SK-N-SH (cell line): ENCODE results near the gene ARHGAP8. TPM values are rescaled to one million over a fixed set of nuclear protein-coding genes. Genes with fewer than 3 reads are reported as not detected.

ENCODE experiments used
- CTCF ChIA-PET: fragments of 300-600, 350-600 bp; formaldehyde crosslinking; extraction: SDS; loops from one replicate; lab custom pipeline; 2021; lab: Yijun Ruan, JAX
- POLR2A ChIA-PET: fragments of 350-600 bp; sonication (Branson Sonifier 250); formaldehyde crosslinking; extraction: SDS; loops from one replicate; lab custom pipeline; 2020; ENCODE audit warnings: antibody characterized with exemption, inconsistent platforms; lab: Yijun Ruan, JAX
- DNase-seq: peaks from one replicate; pipeline ENCODE4 v3.0.0; 2012
- H2AFZ ChIP-seq: fragments of 200-600 bp; sonication (generic); 2 replicates; pipeline ENCODE4 v1.8.1; 2016; ENCODE audit warnings: antibody characterized with exemption, mild to moderate bottlenecking, low read depth
- H3F3A ChIP-seq: fragments of 200-600 bp; sonication (generic); replicated peaks from 2 replicates; pipeline ENCODE3; 2016; ENCODE audit warnings: antibody characterized with exemption, mild to moderate bottlenecking; ENCODE audit not compliant: insufficient read depth
- H3K27ac ChIP-seq, 2 experiments: fragments of 200-500 bp in 1 of 2; fragments of 200-600 bp in 1 of 2; sonication (Bioruptor generic) in 1 of 2; sonication (generic), shearing (Covaris generic) in 1 of 2; 2 replicates each; pipeline versions ENCODE4 v1.5.1 to v1.6.1; 2014 to 2016; ENCODE audit warnings: low read depth in 2 of 2, inconsistent platforms in 1 of 2, low read length in 1 of 2, mild to moderate bottlenecking in 1 of 2, mixed read lengths in 1 of 2
- H3K27me3 ChIP-seq: fragments of 200-600 bp; sonication (generic), shearing (Covaris generic); 2 replicates; pipeline ENCODE4 v1.6.1; 2016; ENCODE audit warnings: mixed run types; ENCODE audit not compliant: insufficient read depth
- H3K36me3 ChIP-seq, 2 experiments: fragments of 200-500 bp in 1 of 2; fragments of 200-600 bp in 1 of 2; sonication (Bioruptor generic) in 1 of 2; sonication (generic) in 1 of 2; replicated peaks in 1 of 2; 2 replicates each; pipeline versions ENCODE3 to v1.5.1; 2014 to 2016; ENCODE audit warnings: low read length in 1 of 2, mild to moderate bottlenecking in 1 of 2; ENCODE audit not compliant: insufficient read depth in 2 of 2, control insufficient read depth in 1 of 2
- H3K4me1 ChIP-seq, 2 experiments: fragments of 200-500 bp in 1 of 2; fragments of 200-600 bp in 1 of 2; sonication (Bioruptor generic) in 1 of 2; sonication (generic), shearing (Covaris generic) in 1 of 2; 2 replicates each; pipeline versions ENCODE4 v1.5.1 to v1.6.1; 2014 to 2016; ENCODE audit warnings: low read depth in 1 of 2, low read length in 1 of 2, mixed run types in 1 of 2; ENCODE audit not compliant: insufficient read depth in 2 of 2, control insufficient read depth in 1 of 2
- H3K4me2 ChIP-seq: fragments of 200-600 bp; sonication (generic), shearing (Covaris generic); 2 replicates; pipeline ENCODE4 v1.6.1; 2017; ENCODE audit warnings: mixed run types
- H3K4me3 ChIP-seq, 2 experiments: fragments of 200-500 bp in 1 of 2; fragments of 200-600 bp in 1 of 2; sonication (Bioruptor generic) in 1 of 2; sonication (generic), shearing (Covaris generic) in 1 of 2; 2 replicates each; pipeline versions ENCODE4 v1.5.1 to v1.8.1; 2014 to 2016; ENCODE audit warnings: low read depth in 2 of 2, inconsistent platforms in 1 of 2, low read length in 1 of 2, mild to moderate bottlenecking in 1 of 2, mixed read lengths in 1 of 2, moderate library complexity in 1 of 2
- H3K79me2 ChIP-seq: fragments of 200-600 bp; sonication (generic); 2 replicates; pipeline ENCODE4 v1.8.1; 2017; ENCODE audit warnings: mild to moderate bottlenecking; ENCODE audit not compliant: insufficient read depth
- H3K9ac ChIP-seq: fragments of 200-600 bp; sonication (generic); 2 replicates; pipeline ENCODE4 v1.6.1; 2017; ENCODE audit warnings: mixed run types
- H3K9me2 ChIP-seq: fragments of 200-600 bp; sonication (generic); 2 replicates; pipeline ENCODE4 v1.6.1; 2017; ENCODE audit warnings: mixed run types
- H3K9me3 ChIP-seq: fragments of 200-600 bp; sonication (generic); 2 replicates; pipeline ENCODE4 v1.6.1; 2017; ENCODE audit warnings: mixed run types, mild to moderate bottlenecking, moderate library complexity
- H4K20me1 ChIP-seq: fragments of 200-600 bp; sonication (generic); 2 replicates; pipeline ENCODE4 v1.6.1; 2017; ENCODE audit warnings: mild to moderate bottlenecking, mixed run types; ENCODE audit not compliant: insufficient read depth
- ELF1 ChIP-seq: IDR thresholded peaks from 2 replicates; pipeline ENCODE4 v1.4.0; 2012
- EP300 ChIP-seq, 2 experiments: IDR thresholded peaks; 2 replicates each; pipeline versions ENCODE4 v1.4.0 to v1.6.1; 2012; ENCODE audit warnings: borderline replicate concordance in 1 of 2, low read depth in 1 of 2, low read length in 1 of 2
- FOXM1 ChIP-seq: IDR thresholded peaks from 2 replicates; pipeline ENCODE4 v1.4.0; 2012; ENCODE audit warnings: low read depth, mild to moderate bottlenecking
- GATA2 ChIP-seq: sonication (generic); formaldehyde crosslinking; IDR thresholded peaks from 2 replicates; pipeline ENCODE4 v1.5.0; 2020; ENCODE audit warnings: mild to moderate bottlenecking, missing genetic modification reagents
- NFIC ChIP-seq: IDR thresholded peaks from 2 replicates; pipeline ENCODE4 v1.4.0; 2012; ENCODE audit warnings: borderline replicate concordance
- REST ChIP-seq: IDR thresholded peaks from 2 replicates; pipeline ENCODE4 v1.6.1; 2012; ENCODE audit warnings: mild to moderate bottlenecking, low read depth, low read length, moderate library complexity
- RXRA ChIP-seq: IDR thresholded peaks from 2 replicates; pipeline ENCODE4 v1.4.0; 2012; ENCODE audit warnings: low read depth, mild to moderate bottlenecking, borderline replicate concordance
- SIN3A ChIP-seq: IDR thresholded peaks from 2 replicates; pipeline ENCODE4 v1.6.1; 2012; ENCODE audit warnings: low read depth, mild to moderate bottlenecking, low read length, moderate library complexity, borderline replicate concordance
- SMC3 ChIP-seq: IDR thresholded peaks from 2 replicates; pipeline ENCODE4 v1.6.1; 2012; ENCODE audit warnings: low read depth, low read length, improper control_type of control experiment
- TEAD4 ChIP-seq: IDR thresholded peaks from 2 replicates; pipeline ENCODE4 v1.4.0; 2012; ENCODE audit warnings: mild to moderate bottlenecking, borderline replicate concordance; ENCODE audit not compliant: insufficient read depth
- ZBTB33 ChIP-seq: IDR thresholded peaks from 2 replicates; pipeline ENCODE4 v1.4.0; 2012; ENCODE audit warnings: low read depth, borderline replicate concordance
- WGBS: methylation state at CpG from one replicate; pipeline ENCODE4 v1.1.6; 2017; ENCODE audit warnings: low lambda C conversion rate; 5-methylcytosine and 5-hydroxymethylcytosine counted together
- polyA plus RNA-seq, 3 experiments: library from polyadenylated mRNA; depleted of rRNA; stranded (reverse); fragments of >200 nt; gene quantifications; 2 replicates each; pipeline ENCODE4 v1.2.3, GENCODE V29; 2012

ARHGAP8 gene
- polyA plus RNA-seq, 1 of the 3 experiments (the other 2 are of a cell fraction): 0.08 TPM

- TF ChIP-seq REST (no peak), NFIC (no peak), ELF1 (no peak)
- TF ChIP-seq, all 33 proteins: peak for 0
Observed at GRCh38 chr22:44895296-44896055, 143.1 kb downstream of the ARHGAP8 start (continued).

GRCh38 chr22:44898236-44898635 lies 145.9 kb downstream of the ARHGAP8 start:
- no peaks in the 10 kb centered on the region for H3K79me2 ChIP-seq
- no peak overlapping the region for H3K27ac ChIP-seq
- no peaks in the 10 kb centered on the region for H3K4me1 ChIP-seq
- no peaks in the 10 kb centered on the region for H3K9me2 ChIP-seq
- H3K36me3 ChIP-seq: no peaks in the 10 kb centered on the region
- H4K20me1 ChIP-seq: no peaks in the 10 kb centered on the region
- TF ChIP-seq SMC3: no peak
- no peak for TF ChIP-seq NFIC
- TF ChIP-seq ZBTB33: no peak
- TF ChIP-seq GATA2 (CRISPR knock-in tag): no peak
- no peak for TF ChIP-seq TEAD4
- TF ChIP-seq RXRA: no peak
- TF ChIP-seq SIN3A: no peak
- TF ChIP-seq EP300 (IDR thresholded peaks at IDR 0.05; ENCODE audit: borderline replicate concordance in 1 of 2, low read depth in 1 of 2, low read length in 1 of 2): no peak
- TF ChIP-seq FOXM1: no peak
- TF ChIP-seq, all 33 proteins: peak for 0
- Histone ChIP-seq H3K9ac (no peak overlapping the region), H3K9me3 (peaks cover 6% of the 10 kb centered on the region; the same call in 1 of the 2 replicates), H2AFZ (no peak overlapping the region), H3K4me3 (no peak overlapping the region), H3K27me3 (no peaks in the 10 kb centered on the region), H3K4me2 (no peak overlapping the region), H3F3A (no peaks in the 10 kb centered on the region)
- no peak for DNase-seq
- CTCF ChIA-PET: interaction anchor here (1.0 kb wide), 1 partner anchor 10 kb away, joined by 3 read pairs; no protein-coding TSS in a partner anchor
- POLR2A ChIA-PET: no interaction called here
- 65% methylated on average over 6 of the region's 6 CpGs for WGBS
